GM23338 (cell line): ENCODE data around the gene PTOV1.

ENCODE experiments used
- CREB1 ChIP-seq: fragments of 250-450 bp; sonication (Bioruptor Pico); IDR thresholded peaks from 2 replicates; pipeline ENCODE4 v1.5.0; 2020; ENCODE audit warnings: low read depth, mild to moderate bottlenecking, moderate library complexity
- CTCF ChIP-seq, 2 experiments: fragments of 200-600 bp in 1 of 2; sonication (generic) in 1 of 2; conservative IDR thresholded peaks; 2 replicates each; pipeline versions ENCODE4 v1.5.1 to v1.6.1; 2016 to 2017; ENCODE audit warnings: antibody characterized with exemption in 2 of 2, low read depth in 2 of 2, mild to moderate bottlenecking in 2 of 2, moderate library complexity in 1 of 2
- ETS1 ChIP-seq: IDR thresholded peaks from 2 replicates; pipeline ENCODE4 v1.6.1; 2016; ENCODE audit warnings: antibody characterized with exemption
- EZH2 ChIP-seq: fragments of 200-600 bp; sonication (generic); IDR thresholded peaks from one replicate; pipeline ENCODE4 v1.8.0; 2017; ENCODE audit warnings: antibody characterized with exemption, mild to moderate bottlenecking, low read depth; ENCODE audit not compliant: unreplicated experiment
- EZH2phosphoT487 ChIP-seq: fragments of 200-600 bp; sonication (generic); IDR thresholded peaks from one replicate; pipeline ENCODE4 v1.8.1; 2018; ENCODE audit warnings: antibody characterized with exemption; ENCODE audit not compliant: unreplicated experiment
- JUNB ChIP-seq: IDR thresholded peaks from one replicate; pipeline ENCODE4 v1.6.1; 2016; ENCODE audit warnings: antibody characterized with exemption; ENCODE audit not compliant: unreplicated experiment
- NANOG ChIP-seq: IDR thresholded peaks from 2 replicates; pipeline ENCODE4 v1.6.1; 2016; ENCODE audit warnings: antibody characterized with exemption, borderline replicate concordance
- POLR2AphosphoS5 ChIP-seq: IDR thresholded peaks from 2 replicates; pipeline ENCODE4 v1.6.1; 2016; ENCODE audit warnings: antibody characterized with exemption, low read depth
- REST ChIP-seq: IDR thresholded peaks from one replicate; pipeline ENCODE4 v1.6.1; 2018; ENCODE audit warnings: antibody characterized with exemption; ENCODE audit not compliant: unreplicated experiment
- STAT1 ChIP-seq: IDR thresholded peaks from one replicate; pipeline ENCODE4 v1.6.1; 2016; ENCODE audit warnings: antibody characterized with exemption; ENCODE audit not compliant: unreplicated experiment
- ZNF114 ChIP-seq: fragments of 250-450 bp; sonication (Bioruptor Pico); IDR thresholded peaks from 2 replicates; pipeline ENCODE4 v1.5.0; 2020; ENCODE audit warnings: mild to moderate bottlenecking, moderate library complexity
- ZNF331 ChIP-seq: fragments of 250-450 bp; sonication (Bioruptor Pico); IDR thresholded peaks from 2 replicates; pipeline ENCODE4 v1.5.0; 2020; ENCODE audit warnings: low read depth, mild to moderate bottlenecking, moderate library complexity
- ZNF462 ChIP-seq: fragments of 250-450 bp; sonication (Bioruptor Pico); IDR thresholded peaks from 2 replicates; pipeline ENCODE4 v1.5.0; 2020; ENCODE audit warnings: mild to moderate bottlenecking, moderate library complexity

GRCh38 chr19:49904136-49904535, 53.2 kb downstream of the PTOV1 start:
- TF ChIP-seq CTCF (conservative IDR thresholded peaks at IDR 0.05; ENCODE audit: low read depth in 2 of 2) (no peak), ZNF331 (CRISPR knock-in tag) (no peak), CREB1 (no peak), POLR2AphosphoS5 (no peak), EZH2phosphoT487 (no peak), EZH2 (no peak), REST (no peak), ZNF114 (CRISPR knock-in tag) (no peak), ETS1 (no peak), JUNB (no peak), STAT1 (no peak), ZNF462 (no peak), NANOG (no peak)
